Measurements from ENCODE around the gene EPG5. TPM values are rescaled to one million over a fixed set of nuclear protein-coding genes. Genes with fewer than 3 reads are reported as not detected.
A peak's percentile ranks its signal among the peaks of the same experiment; 100 is the strongest.

EPG5 gene
- total RNA-seq, 1 donor from 2014 or later: 38.5 TPM

- DNase-seq (no peak), ATAC-seq (no peak)
- Histone ChIP-seq H3K36me3 (peaks cover 94% of the 10 kb centered on the region), H3K9me3 (no peaks in the 10 kb centered on the region), H3K27ac (no peak overlapping the region), H3K4me3 (no peak overlapping the region), H3K4me1 (peaks cover 11% of the 10 kb centered on the region), H3K27me3 (no peaks in the 10 kb centered on the region)
- TF ChIP-seq CTCF (IDR thresholded peaks at IDR 0.05): no peak
- intact Hi-C loops (cut with DNase I): no loop called here
Observed at GRCh38 chr18:45916302-45916701, 50.8 kb downstream of the EPG5 start.

- Histone ChIP-seq H3K4me1 (no peaks in the 10 kb centered on the region), H3K4me3 (no peak overlapping the region), H3K27me3 (no peaks in the 10 kb centered on the region), H3K36me3 (peaks cover 95% of the 10 kb centered on the region), H3K27ac (no peak overlapping the region), H3K9me3 (no peaks in the 10 kb centered on the region)
- DNase-seq (no peak), ATAC-seq (no peak)
- intact Hi-C loops (cut with DNase I): no loop called here
- TF ChIP-seq CTCF (IDR thresholded peaks at IDR 0.05): no peak
Observed at GRCh38 chr18:45913276-45913675, 53.9 kb downstream of the EPG5 start.

- ATAC-seq: peak; percentile 79
- peak; percentile 70 for TF ChIP-seq CTCF (IDR thresholded peaks at IDR 0.05)
- H3K27ac ChIP-seq: no peak overlapping the region
- peaks cover 92% of the 10 kb centered on the region for H3K36me3 ChIP-seq
- no peaks in the 10 kb centered on the region for H3K27me3 ChIP-seq
- intact Hi-C loops (cut with DNase I): no loop called here
- DNase-seq: no peak
- H3K4me3 ChIP-seq: no peak overlapping the region
- H3K9me3 ChIP-seq: no peaks in the 10 kb centered on the region
- H3K4me1 ChIP-seq: no peaks in the 10 kb centered on the region
Observed at GRCh38 chr18:45910405-45911023, 56.6 kb downstream of the EPG5 start.

GRCh38 chr18:45901654-45902210 lies 65.4 kb downstream of the EPG5 start:
- H3K4me3 ChIP-seq: no peak overlapping the region
- TF ChIP-seq CTCF (IDR thresholded peaks at IDR 0.05): no peak
- no peaks in the 10 kb centered on the region for H3K9me3 ChIP-seq
- ATAC-seq (no peak), DNase-seq (no peak)
- no peaks in the 10 kb centered on the region for H3K27me3 ChIP-seq
- no peak overlapping the region for H3K27ac ChIP-seq
- peaks cover 94% of the 10 kb centered on the region for H3K36me3 ChIP-seq
- intact Hi-C loops (cut with DNase I): no loop called here
- no peaks in the 10 kb centered on the region for H3K4me1 ChIP-seq

- Histone ChIP-seq H3K36me3 (peaks cover 97% of the 10 kb centered on the region), H3K9me3 (no peaks in the 10 kb centered on the region), H3K4me1 (no peaks in the 10 kb centered on the region), H3K27me3 (no peaks in the 10 kb centered on the region), H3K27ac (no peak overlapping the region), H3K4me3 (no peak overlapping the region)
- intact Hi-C loops (cut with DNase I): no loop called here
- DNase-seq (no peak), ATAC-seq (no peak)
- no peak for TF ChIP-seq CTCF (IDR thresholded peaks at IDR 0.05)
Observed at GRCh38 chr18:45900623-45901022, 66.5 kb downstream of the EPG5 start.
